OCI-LY7 (cell line): Measurements from ENCODE around the gene CIB4.

Experiments used
- CTCF ChIP-seq: fragments of 200-600 bp; sonication (generic); conservative IDR thresholded peaks from 2 replicates; pipeline ENCODE4 v1.5.1; 2014; ENCODE audit warnings: mild to moderate bottlenecking, antibody characterized with exemption, low read length, moderate library complexity, mixed read lengths
- EZH2phosphoT487 ChIP-seq: fragments of 200-600 bp; sonication (generic); IDR thresholded peaks from 2 replicates; pipeline ENCODE4 v1.6.1; 2018; ENCODE audit warnings: low read depth, borderline replicate concordance, mild to moderate bottlenecking, mixed run types, antibody characterized with exemption, low read length, moderate library complexity, mixed read lengths

GRCh38 chr2:26626606-26627005 is 14.6 kb downstream of the CIB4 start:
- no peak for TF ChIP-seq CTCF
- TF ChIP-seq EZH2phosphoT487 = no peak
